ENCODE results near the gene DAPK1.

Gene DAPK1

GRCh38 chr9:87684627-87685219 lies 187.1 kb downstream of the DAPK1 start:
- H3K36me3 ChIP-seq (ENCODE audit: control insufficient read depth in 1 of 2, insufficient read depth in 2 of 2, low read length in 2 of 2) = peaks cover 6 to 18% of the 10 kb centered on the region in 2 donors
- no peak overlapping the region for H3K27ac ChIP-seq (ENCODE audit: low read depth, low read length)
- no peak overlapping the region for H3K9ac ChIP-seq (ENCODE audit: low read depth in 1 of 2, low read length in 2 of 2)
- peaks cover 5 to 14% of the 10 kb centered on the region in 2 donors for H3K4me1 ChIP-seq (ENCODE audit: control insufficient read depth in 1 of 2, insufficient read depth in 2 of 2, low read length in 2 of 2)
- H3K27me3 ChIP-seq (ENCODE audit: control insufficient read depth in 1 of 2, insufficient read depth in 2 of 2, low read length in 2 of 2) = no peaks in the 10 kb centered on the region
- H3K4me3 ChIP-seq (ENCODE audit: low read depth in 1 of 2, low read length in 2 of 2) = no peak overlapping the region
- H3K9me3 ChIP-seq (ENCODE audit: control insufficient read depth in 1 of 2, low read length in 2 of 2) = no peaks in the 10 kb centered on the region

- Histone ChIP-seq H3K4me1 (ENCODE audit: control insufficient read depth in 1 of 2, insufficient read depth in 2 of 2, low read length in 2 of 2) (peaks cover 5 to 14% of the 10 kb centered on the region in 2 donors), H3K9ac (ENCODE audit: low read depth in 1 of 2, low read length in 2 of 2) (no peak overlapping the region), H3K27me3 (ENCODE audit: control insufficient read depth in 1 of 2, insufficient read depth in 2 of 2, low read length in 2 of 2) (no peaks in the 10 kb centered on the region), H3K36me3 (ENCODE audit: control insufficient read depth in 1 of 2, insufficient read depth in 2 of 2, low read length in 2 of 2) (peaks cover 6 to 18% of the 10 kb centered on the region in 2 donors), H3K27ac (ENCODE audit: low read depth, low read length) (no peak overlapping the region), H3K9me3 (ENCODE audit: control insufficient read depth in 1 of 2, low read length in 2 of 2) (no peaks in the 10 kb centered on the region), H3K4me3 (ENCODE audit: low read depth in 1 of 2, low read length in 2 of 2) (no peak overlapping the region)
These were observed 187.8 kb downstream of the DAPK1 start for GRCh38 chr9:87685441-87685840.

GRCh38 chr9:87685871-87686519 lies 188.3 kb downstream of the DAPK1 start:
- no peak overlapping the region for H3K4me3 ChIP-seq (ENCODE audit: low read depth in 1 of 2, low read length in 2 of 2)
- peaks cover 5 to 14% of the 10 kb centered on the region in 2 donors for H3K4me1 ChIP-seq (ENCODE audit: control insufficient read depth in 1 of 2, insufficient read depth in 2 of 2, low read length in 2 of 2)
- H3K9ac ChIP-seq (ENCODE audit: low read depth in 1 of 2, low read length in 2 of 2) = no peak overlapping the region
- H3K27me3 ChIP-seq (ENCODE audit: control insufficient read depth in 1 of 2, insufficient read depth in 2 of 2, low read length in 2 of 2) = no peaks in the 10 kb centered on the region
- no peaks in the 10 kb centered on the region for H3K9me3 ChIP-seq (ENCODE audit: control insufficient read depth in 1 of 2, low read length in 2 of 2)
- H3K27ac ChIP-seq (ENCODE audit: low read depth, low read length) = no peak overlapping the region
- H3K36me3 ChIP-seq (ENCODE audit: control insufficient read depth in 1 of 2, insufficient read depth in 2 of 2, low read length in 2 of 2) = peaks cover 6 to 18% of the 10 kb centered on the region in 2 donors

- H3K27ac ChIP-seq (ENCODE audit: low read depth, low read length) = no peak overlapping the region
- H3K4me3 ChIP-seq (ENCODE audit: low read depth in 1 of 2, low read length in 2 of 2) = no peak overlapping the region
- peaks cover 5 to 14% of the 10 kb centered on the region in 2 donors for H3K4me1 ChIP-seq (ENCODE audit: control insufficient read depth in 1 of 2, insufficient read depth in 2 of 2, low read length in 2 of 2)
- no peak overlapping the region for H3K9ac ChIP-seq (ENCODE audit: low read depth in 1 of 2, low read length in 2 of 2)
- H3K36me3 ChIP-seq (ENCODE audit: control insufficient read depth in 1 of 2, insufficient read depth in 2 of 2, low read length in 2 of 2) = peaks cover 4 to 15% of the 10 kb centered on the region in 2 donors
- H3K27me3 ChIP-seq (ENCODE audit: control insufficient read depth in 1 of 2, insufficient read depth in 2 of 2, low read length in 2 of 2) = no peaks in the 10 kb centered on the region
- H3K9me3 ChIP-seq (ENCODE audit: control insufficient read depth in 1 of 2, low read length in 2 of 2) = no peaks in the 10 kb centered on the region
These were observed 188.9 kb downstream of the DAPK1 start for GRCh38 chr9:87686520-87687090.

- no peaks in the 10 kb centered on the region for H3K9me3 ChIP-seq (ENCODE audit: control insufficient read depth in 1 of 2, low read length in 2 of 2)
- no peak overlapping the region for H3K27ac ChIP-seq (ENCODE audit: low read depth, low read length)
- H3K36me3 ChIP-seq (ENCODE audit: control insufficient read depth in 1 of 2, insufficient read depth in 2 of 2, low read length in 2 of 2) = peaks cover 0 to 9% of the 10 kb centered on the region in 2 donors
- H3K9ac ChIP-seq (ENCODE audit: low read depth in 1 of 2, low read length in 2 of 2) = no peak overlapping the region
- peaks cover 5 to 14% of the 10 kb centered on the region in 2 donors for H3K4me1 ChIP-seq (ENCODE audit: control insufficient read depth in 1 of 2, insufficient read depth in 2 of 2, low read length in 2 of 2)
- H3K4me3 ChIP-seq (ENCODE audit: low read depth in 1 of 2, low read length in 2 of 2) = no peak overlapping the region
- H3K27me3 ChIP-seq (ENCODE audit: control insufficient read depth in 1 of 2, insufficient read depth in 2 of 2, low read length in 2 of 2) = no peaks in the 10 kb centered on the region
These were observed 189.5 kb downstream of the DAPK1 start for GRCh38 chr9:87687207-87687606.

GRCh38 chr9:87694236-87694755 lies 196.6 kb downstream of the DAPK1 start:
- Histone ChIP-seq H3K27me3 (ENCODE audit: control insufficient read depth in 1 of 2, insufficient read depth in 2 of 2, low read length in 2 of 2) (no peaks in the 10 kb centered on the region), H3K36me3 (ENCODE audit: control insufficient read depth in 1 of 2, insufficient read depth in 2 of 2, low read length in 2 of 2) (peaks cover 0 to 24% of the 10 kb centered on the region in 2 donors), H3K4me1 (ENCODE audit: control insufficient read depth in 1 of 2, insufficient read depth in 2 of 2, low read length in 2 of 2) (no peaks in the 10 kb centered on the region), H3K27ac (ENCODE audit: low read depth, low read length) (no peak overlapping the region), H3K9ac (ENCODE audit: low read depth in 1 of 2, low read length in 2 of 2) (no peak overlapping the region), H3K9me3 (ENCODE audit: control insufficient read depth in 1 of 2, low read length in 2 of 2) (no peaks in the 10 kb centered on the region), H3K4me3 (ENCODE audit: low read depth in 1 of 2, low read length in 2 of 2) (no peak overlapping the region)

GRCh38 chr9:87695523-87695922 lies 197.9 kb downstream of the DAPK1 start:
- Histone ChIP-seq H3K9ac (ENCODE audit: low read depth in 1 of 2, low read length in 2 of 2) (no peak overlapping the region), H3K4me1 (ENCODE audit: control insufficient read depth in 1 of 2, insufficient read depth in 2 of 2, low read length in 2 of 2) (no peaks in the 10 kb centered on the region), H3K9me3 (ENCODE audit: control insufficient read depth in 1 of 2, low read length in 2 of 2) (no peaks in the 10 kb centered on the region), H3K27ac (ENCODE audit: low read depth, low read length) (no peak overlapping the region), H3K4me3 (ENCODE audit: low read depth in 1 of 2, low read length in 2 of 2) (no peak overlapping the region), H3K27me3 (ENCODE audit: control insufficient read depth in 1 of 2, insufficient read depth in 2 of 2, low read length in 2 of 2) (no peaks in the 10 kb centered on the region), H3K36me3 (ENCODE audit: control insufficient read depth in 1 of 2, insufficient read depth in 2 of 2, low read length in 2 of 2) (peaks cover 0 to 31% of the 10 kb centered on the region in 2 donors)

GRCh38 chr9:87696641-87697040 lies 199.0 kb downstream of the DAPK1 start:
- Histone ChIP-seq H3K27me3 (ENCODE audit: control insufficient read depth in 1 of 2, insufficient read depth in 2 of 2, low read length in 2 of 2) (no peaks in the 10 kb centered on the region), H3K36me3 (ENCODE audit: control insufficient read depth in 1 of 2, insufficient read depth in 2 of 2, low read length in 2 of 2) (peaks cover 0 to 31% of the 10 kb centered on the region in 2 donors), H3K9me3 (ENCODE audit: control insufficient read depth in 1 of 2, low read length in 2 of 2) (no peaks in the 10 kb centered on the region), H3K4me3 (ENCODE audit: low read depth in 1 of 2, low read length in 2 of 2) (no peak overlapping the region), H3K4me1 (ENCODE audit: control insufficient read depth in 1 of 2, insufficient read depth in 2 of 2, low read length in 2 of 2) (no peaks in the 10 kb centered on the region), H3K27ac (ENCODE audit: low read depth, low read length) (no peak overlapping the region), H3K9ac (ENCODE audit: low read depth in 1 of 2, low read length in 2 of 2) (no peak overlapping the region)

GRCh38 chr9:87698069-87698809 lies 200.6 kb downstream of the DAPK1 start:
- Histone ChIP-seq H3K4me1 (ENCODE audit: control insufficient read depth in 1 of 2, insufficient read depth in 2 of 2, low read length in 2 of 2) (no peaks in the 10 kb centered on the region), H3K9ac (ENCODE audit: low read depth in 1 of 2, low read length in 2 of 2) (no peak overlapping the region), H3K27ac (ENCODE audit: low read depth, low read length) (no peak overlapping the region), H3K4me3 (ENCODE audit: low read depth in 1 of 2, low read length in 2 of 2) (no peak overlapping the region), H3K36me3 (ENCODE audit: control insufficient read depth in 1 of 2, insufficient read depth in 2 of 2, low read length in 2 of 2) (peaks cover 0 to 36% of the 10 kb centered on the region in 2 donors), H3K27me3 (ENCODE audit: control insufficient read depth in 1 of 2, insufficient read depth in 2 of 2, low read length in 2 of 2) (no peaks in the 10 kb centered on the region), H3K9me3 (ENCODE audit: control insufficient read depth in 1 of 2, low read length in 2 of 2) (no peaks in the 10 kb centered on the region)

GRCh38 chr9:87699835-87700234 lies 202.2 kb downstream of the DAPK1 start:
- H3K27ac ChIP-seq (ENCODE audit: low read depth, low read length) = no peak overlapping the region
- H3K9ac ChIP-seq (ENCODE audit: low read depth in 1 of 2, low read length in 2 of 2) = no peak overlapping the region
- no peak overlapping the region for H3K4me3 ChIP-seq (ENCODE audit: low read depth in 1 of 2, low read length in 2 of 2)
- no peaks in the 10 kb centered on the region for H3K4me1 ChIP-seq (ENCODE audit: control insufficient read depth in 1 of 2, insufficient read depth in 2 of 2, low read length in 2 of 2)
- H3K27me3 ChIP-seq (ENCODE audit: control insufficient read depth in 1 of 2, insufficient read depth in 2 of 2, low read length in 2 of 2) = no peaks in the 10 kb centered on the region
- peaks cover 0 to 36% of the 10 kb centered on the region in 2 donors for H3K36me3 ChIP-seq (ENCODE audit: control insufficient read depth in 1 of 2, insufficient read depth in 2 of 2, low read length in 2 of 2)
- H3K9me3 ChIP-seq (ENCODE audit: control insufficient read depth in 1 of 2, low read length in 2 of 2) = no peaks in the 10 kb centered on the region
